Ascending aorta (tissue), 2 donors: ENCODE results near the gene SOD3. TPM values are rescaled to one million over a fixed set of nuclear protein-coding genes. Genes with fewer than 3 reads are reported as not detected.
A peak's percentile ranks its signal among the peaks of the same experiment; 100 is the strongest.

Experiments used
- DNase-seq, 2 donors: peaks; one replicate each; pipeline ENCODE4 v3.0.0-alpha.2; 2019; ENCODE audit warnings: low spot score in 2 of 2
- H3K27ac ChIP-seq, 2 donors: fragments of 200-600 bp; sonication (generic); one replicate each; pipeline ENCODE4 v1.5.1; 2016 to 2017; ENCODE audit warnings: mild to moderate bottlenecking in 1 of 2
- H3K27me3 ChIP-seq: fragments of 200-600 bp; sonication (generic); one replicate; pipeline ENCODE4 v1.5.1; 2017
- H3K36me3 ChIP-seq, 2 donors: fragments of 200-600 bp; sonication (generic); one replicate each; pipeline ENCODE4 v1.5.1; 2016
- H3K4me1 ChIP-seq, 2 donors: fragments of 200-600 bp; sonication (generic); one replicate each; pipeline ENCODE4 v1.5.1; 2016 to 2017; ENCODE audit warnings: mild to moderate bottlenecking in 1 of 2
- H3K4me3 ChIP-seq, 2 donors: fragments of 200-600 bp; sonication (generic); one replicate each; pipeline ENCODE4 v1.5.1; 2016 to 2017; ENCODE audit warnings: mild to moderate bottlenecking in 1 of 2
- H3K9me3 ChIP-seq, 2 donors: fragments of 200-600 bp; sonication (generic); one replicate each; pipeline ENCODE4 v1.5.1; 2016
- intact Hi-C: fragments of 100-400 bp; cut with DNase I; formaldehyde crosslinking; loops from one replicate; pipeline ENCODE4 v1.15.1; 2023
- total RNA-seq: library from RNA; depleted of rRNA; stranded (reverse); fragments of >200 nt; gene quantifications from one replicate; pipeline ENCODE4 v1.1.0, GENCODE V29; 2016
- TF ChIP-seq, protein P1 (sequence below), 3 experiments: fragments of 200-600 bp in 2 of 3; fragments of 450-650 bp in 1 of 3; sonication (generic) in 2 of 3; IDR thresholded peaks; one replicate each; pipeline ENCODE4 v1.5.1; 2016 to 2019; ENCODE audit warnings: antibody characterized with exemption in 3 of 3, mild to moderate bottlenecking in 1 of 3, moderate library complexity in 1 of 3

SOD3 gene
- total RNA-seq, 1 donor from 2014 or later: 893 TPM

DNA sequence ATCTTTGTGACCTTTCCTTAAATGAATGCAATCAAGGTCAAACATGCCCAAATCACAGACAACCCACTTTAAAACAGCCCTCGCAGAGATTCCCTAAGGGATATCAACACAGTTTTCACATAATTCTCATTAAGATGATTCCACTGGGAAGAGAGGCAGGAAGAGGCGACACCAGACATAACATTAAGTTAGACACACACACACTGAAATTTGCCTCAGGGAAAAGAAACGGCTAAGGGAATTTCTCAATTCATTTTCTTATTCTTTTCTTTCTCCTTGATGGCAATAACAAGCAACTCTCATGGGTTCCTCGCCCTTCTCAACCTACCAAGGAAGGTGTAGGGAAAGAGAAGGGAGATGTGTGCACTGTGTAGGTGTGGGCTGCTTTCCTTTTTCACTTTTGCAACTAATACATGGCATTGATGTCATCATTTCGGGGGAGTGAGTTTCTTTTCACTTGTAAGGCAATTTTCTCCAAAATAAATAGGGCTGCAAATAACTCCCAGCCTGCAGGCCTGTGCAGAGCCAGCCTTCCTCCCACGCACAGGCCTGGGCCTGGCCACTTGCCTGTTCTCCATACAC, 41.4 kb downstream of the SOD3 start:
- Histone ChIP-seq H3K4me1 (peaks cover 0 to 15% of the 10 kb centered on the region in 2 donors), H3K4me3 (no peak overlapping the region), H3K27me3 (no peaks in the 10 kb centered on the region), H3K27ac (peak overlapping the region; percentile 10 to 31), H3K36me3 (peaks cover 0 to 11% of the 10 kb centered on the region in 2 donors), H3K9me3 (no peaks in the 10 kb centered on the region)
- DNase-seq: no peak
- intact Hi-C loops: loop anchor here (5.0 kb wide), 1 partner anchor 39 kb away; the partner anchor contains the start of gene SOD3
- TF ChIP-seq, protein P1, sequence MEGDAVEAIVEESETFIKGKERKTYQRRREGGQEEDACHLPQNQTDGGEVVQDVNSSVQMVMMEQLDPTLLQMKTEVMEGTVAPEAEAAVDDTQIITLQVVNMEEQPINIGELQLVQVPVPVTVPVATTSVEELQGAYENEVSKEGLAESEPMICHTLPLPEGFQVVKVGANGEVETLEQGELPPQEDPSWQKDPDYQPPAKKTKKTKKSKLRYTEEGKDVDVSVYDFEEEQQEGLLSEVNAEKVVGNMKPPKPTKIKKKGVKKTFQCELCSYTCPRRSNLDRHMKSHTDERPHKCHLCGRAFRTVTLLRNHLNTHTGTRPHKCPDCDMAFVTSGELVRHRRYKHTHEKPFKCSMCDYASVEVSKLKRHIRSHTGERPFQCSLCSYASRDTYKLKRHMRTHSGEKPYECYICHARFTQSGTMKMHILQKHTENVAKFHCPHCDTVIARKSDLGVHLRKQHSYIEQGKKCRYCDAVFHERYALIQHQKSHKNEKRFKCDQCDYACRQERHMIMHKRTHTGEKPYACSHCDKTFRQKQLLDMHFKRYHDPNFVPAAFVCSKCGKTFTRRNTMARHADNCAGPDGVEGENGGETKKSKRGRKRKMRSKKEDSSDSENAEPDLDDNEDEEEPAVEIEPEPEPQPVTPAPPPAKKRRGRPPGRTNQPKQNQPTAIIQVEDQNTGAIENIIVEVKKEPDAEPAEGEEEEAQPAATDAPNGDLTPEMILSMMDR (IDR thresholded peaks at IDR 0.05): no peak

GRCh38 chr4:24837336-24837735, 42.0 kb downstream of the SOD3 start:
- intact Hi-C loops: loop anchor here (5.0 kb wide), 1 partner anchor 40 kb away; the partner anchor contains the start of gene SOD3
- Histone ChIP-seq H3K9me3 (no peaks in the 10 kb centered on the region), H3K36me3 (peaks cover 0 to 11% of the 10 kb centered on the region in 2 donors), H3K27me3 (no peaks in the 10 kb centered on the region), H3K27ac (peak overlapping the region; percentile 10 to 31), H3K4me3 (no peak overlapping the region), H3K4me1 (peaks cover 0 to 15% of the 10 kb centered on the region in 2 donors)
- TF ChIP-seq, protein P1 (IDR thresholded peaks at IDR 0.05): no peak
- no peak for DNase-seq

DNA sequence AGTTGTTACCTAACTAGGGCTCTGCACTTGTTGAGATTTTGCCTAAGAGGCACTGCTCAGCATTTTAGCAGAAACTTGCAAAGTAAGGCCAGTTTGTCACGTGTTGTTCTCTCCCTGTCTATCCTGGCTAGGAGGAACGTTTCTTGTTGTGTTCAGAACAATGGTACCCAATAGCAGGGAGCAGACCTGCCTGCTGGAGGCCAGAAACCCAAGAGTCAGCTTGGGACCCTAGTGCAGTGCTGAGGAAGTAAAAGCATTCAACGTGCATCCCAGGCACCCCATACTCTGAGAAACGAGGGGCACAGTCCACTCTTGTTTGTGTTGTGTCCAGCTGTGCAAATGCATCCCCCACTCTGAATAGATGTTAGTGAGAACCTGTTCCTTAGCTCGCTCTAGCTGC, 42.4 kb downstream of the SOD3 start:
- TF ChIP-seq, protein P1 (IDR thresholded peaks at IDR 0.05): no peak
- Histone ChIP-seq H3K27me3 (no peaks in the 10 kb centered on the region), H3K4me1 (peaks cover 0 to 15% of the 10 kb centered on the region in 2 donors), H3K36me3 (peaks cover 0 to 11% of the 10 kb centered on the region in 2 donors), H3K9me3 (no peaks in the 10 kb centered on the region), H3K4me3 (no peak overlapping the region), H3K27ac (peak overlapping the region; percentile 22 to 31)
- intact Hi-C loops: loop anchor here (5.0 kb wide), 1 partner anchor 40 kb away; the partner anchor contains the start of gene SOD3
- DNase-seq: no peak

GRCh38 chr4:24840362-24840761, 45.0 kb downstream of the SOD3 start:
- DNase-seq: no peak
- H3K36me3 ChIP-seq: peaks cover 0 to 5% of the 10 kb centered on the region in 2 donors
- H3K9me3 ChIP-seq: no peaks in the 10 kb centered on the region
- peaks cover 0 to 15% of the 10 kb centered on the region in 2 donors for H3K4me1 ChIP-seq
- no peak overlapping the region for H3K4me3 ChIP-seq
- TF ChIP-seq, protein P1 (IDR thresholded peaks at IDR 0.05): no peak
- H3K27ac ChIP-seq: no peak overlapping the region
- intact Hi-C loops: no loop called here
- H3K27me3 ChIP-seq: no peaks in the 10 kb centered on the region

- intact Hi-C loops: no loop called here
- Histone ChIP-seq H3K4me1 (peaks cover 0 to 15% of the 10 kb centered on the region in 2 donors), H3K27me3 (no peaks in the 10 kb centered on the region), H3K4me3 (no peak overlapping the region), H3K36me3 (peaks cover 0 to 5% of the 10 kb centered on the region in 2 donors), H3K27ac (peak overlapping the region; percentile 48 to 58), H3K9me3 (no peaks in the 10 kb centered on the region)
- DNase-seq: no peak
- TF ChIP-seq, protein P1 (IDR thresholded peaks at IDR 0.05): no peak
Measured at GRCh38 chr4:24840826-24841543, 45.6 kb downstream of the SOD3 start.
